Uterus (tissue), 2 donors: ENCODE measurements around the gene UVRAG.

Experiments
- POLR2A ChIP-seq, 2 donors: fragments of 450-650 bp; IDR thresholded peaks; one replicate each; pipeline ENCODE4 v1.6.1; 2016; ENCODE audit warnings: antibody characterized with exemption in 2 of 2, mild to moderate bottlenecking in 1 of 2, moderate library complexity in 1 of 2
- TF ChIP-seq, protein P1 (sequence below), 4 experiments: fragments of 200-600 bp in 2 of 4; fragments of 450-650 bp in 2 of 4; sonication (generic) in 2 of 4; IDR thresholded peaks; one replicate each; pipeline ENCODE4 v1.5.1; 2016 to 2019; ENCODE audit warnings: antibody characterized with exemption in 4 of 4, mild to moderate bottlenecking in 2 of 4, moderate library complexity in 1 of 4

DNA sequence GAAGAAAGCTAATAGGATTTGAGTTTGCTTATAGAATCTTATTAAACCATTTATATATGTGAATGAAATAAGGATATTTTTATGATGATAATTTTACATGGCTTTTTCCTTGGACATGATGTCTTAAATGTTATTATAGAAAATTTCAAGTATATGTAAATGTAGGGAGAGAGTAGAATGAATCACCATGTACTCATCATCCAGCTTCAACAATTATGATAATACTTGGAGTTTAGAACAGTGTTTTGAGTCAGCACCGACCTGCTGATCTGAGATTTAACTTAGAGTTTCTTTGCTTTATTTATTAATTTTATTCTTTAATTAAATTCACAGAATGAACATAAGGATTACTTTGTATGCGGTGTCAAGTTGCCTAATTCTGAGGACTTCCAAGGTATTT is 193.5 kb downstream of the UVRAG start:
- TF ChIP-seq, protein P1, sequence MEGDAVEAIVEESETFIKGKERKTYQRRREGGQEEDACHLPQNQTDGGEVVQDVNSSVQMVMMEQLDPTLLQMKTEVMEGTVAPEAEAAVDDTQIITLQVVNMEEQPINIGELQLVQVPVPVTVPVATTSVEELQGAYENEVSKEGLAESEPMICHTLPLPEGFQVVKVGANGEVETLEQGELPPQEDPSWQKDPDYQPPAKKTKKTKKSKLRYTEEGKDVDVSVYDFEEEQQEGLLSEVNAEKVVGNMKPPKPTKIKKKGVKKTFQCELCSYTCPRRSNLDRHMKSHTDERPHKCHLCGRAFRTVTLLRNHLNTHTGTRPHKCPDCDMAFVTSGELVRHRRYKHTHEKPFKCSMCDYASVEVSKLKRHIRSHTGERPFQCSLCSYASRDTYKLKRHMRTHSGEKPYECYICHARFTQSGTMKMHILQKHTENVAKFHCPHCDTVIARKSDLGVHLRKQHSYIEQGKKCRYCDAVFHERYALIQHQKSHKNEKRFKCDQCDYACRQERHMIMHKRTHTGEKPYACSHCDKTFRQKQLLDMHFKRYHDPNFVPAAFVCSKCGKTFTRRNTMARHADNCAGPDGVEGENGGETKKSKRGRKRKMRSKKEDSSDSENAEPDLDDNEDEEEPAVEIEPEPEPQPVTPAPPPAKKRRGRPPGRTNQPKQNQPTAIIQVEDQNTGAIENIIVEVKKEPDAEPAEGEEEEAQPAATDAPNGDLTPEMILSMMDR (IDR thresholded peaks at IDR 0.05), result no peak
- no peak for TF ChIP-seq POLR2A (IDR thresholded peaks at IDR 0.05)
